ENCODE measurements around the gene PCDH9.
"Not testable (repeated sequence)": the region's sequence is repeated elsewhere in the genome, so short reads cannot be mapped to it uniquely, and the experiment has no call there.

The PCDH9 gene

DNA sequence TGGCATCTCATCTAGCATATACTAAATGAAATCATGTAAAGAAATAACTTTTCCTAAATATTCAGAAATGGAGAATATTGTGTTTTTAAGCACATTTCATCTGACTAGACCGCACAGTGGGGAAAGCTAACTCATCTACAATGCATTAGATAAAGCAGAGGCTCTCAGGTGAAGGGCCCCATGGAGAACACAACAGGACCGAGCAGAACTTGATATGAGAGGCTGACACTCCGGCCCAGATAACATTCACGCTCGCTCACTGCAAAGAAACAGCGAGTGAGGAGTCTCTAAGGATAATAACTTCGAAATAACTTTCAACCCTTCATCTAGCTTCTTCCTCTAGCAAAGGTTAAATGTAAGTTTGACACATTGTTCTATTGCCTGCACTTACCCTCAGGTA is 130.6 kb downstream of the PCDH9 start:
- no peak for DNase-seq (ENCODE audit: low read depth)
- no peak overlapping the region for H3K4me3 ChIP-seq (ENCODE audit: control insufficient read depth, low read depth, low read length)
- TF ChIP-seq CTCF (conservative IDR thresholded peaks at IDR 0.05; ENCODE audit: control insufficient read depth, insufficient read depth, low read depth, low read length): no peak

- DNase-seq (ENCODE audit: low read depth): no peak
- no peak for TF ChIP-seq CTCF (conservative IDR thresholded peaks at IDR 0.05; ENCODE audit: control insufficient read depth, insufficient read depth, low read depth, low read length)
- H3K4me3 ChIP-seq (ENCODE audit: control insufficient read depth, low read depth, low read length): no peak overlapping the region
These were observed 132.2 kb downstream of the PCDH9 start for GRCh38 chr13:67097892-67098452.

- DNase-seq (ENCODE audit: low read depth); H3K4me3 ChIP-seq (ENCODE audit: control insufficient read depth, low read depth, low read length): not testable (repeated sequence)
These were observed 133.2 kb downstream of the PCDH9 start for GRCh38 chr13:67096893-67097292.

DNA sequence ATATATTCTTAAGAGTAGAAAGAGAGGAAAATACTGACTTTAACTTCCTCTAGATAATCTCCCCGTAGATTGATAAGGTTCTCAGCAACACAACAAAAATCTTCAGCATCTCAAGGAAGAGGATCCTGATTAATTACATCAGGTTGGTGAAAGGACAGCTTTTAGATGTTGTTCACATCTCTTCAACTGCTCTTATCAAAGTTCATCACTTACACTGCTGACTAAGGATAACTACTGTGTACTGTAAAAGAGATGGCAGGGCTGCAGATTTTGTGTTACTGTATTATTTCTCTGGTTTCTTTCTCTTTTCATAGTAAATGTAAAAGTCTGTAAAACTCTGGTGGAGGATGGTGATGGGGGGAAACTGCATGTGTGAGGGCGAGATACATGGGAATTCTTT is 133.7 kb downstream of the PCDH9 start:
- no peak for DNase-seq (ENCODE audit: low read depth)
- H3K4me3 ChIP-seq (ENCODE audit: control insufficient read depth, low read depth, low read length): no peak overlapping the region
- TF ChIP-seq CTCF (conservative IDR thresholded peaks at IDR 0.05; ENCODE audit: control insufficient read depth, insufficient read depth, low read depth, low read length): no peak

DNA sequence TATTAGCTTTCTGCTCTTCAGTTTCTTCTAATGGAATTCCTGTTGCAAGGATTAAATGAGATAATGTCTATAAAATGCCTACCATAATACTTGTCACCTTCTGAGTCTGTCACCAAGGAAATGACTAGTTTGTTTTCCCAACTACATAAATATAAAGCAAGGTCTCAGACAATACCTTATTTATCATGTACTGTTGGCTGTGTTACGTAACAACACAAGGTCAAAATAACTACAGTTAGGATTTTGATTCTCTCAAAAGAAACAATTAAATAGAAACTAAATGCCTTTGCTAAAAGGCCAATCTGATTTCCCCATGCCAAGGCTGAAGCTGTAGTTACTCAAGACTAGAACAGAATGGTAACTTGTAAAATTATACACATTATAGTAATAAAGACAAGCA is 134.5 kb downstream of the PCDH9 start:
- no peak overlapping the region for H3K4me3 ChIP-seq (ENCODE audit: control insufficient read depth, low read depth, low read length)
- TF ChIP-seq CTCF (conservative IDR thresholded peaks at IDR 0.05; ENCODE audit: control insufficient read depth, insufficient read depth, low read depth, low read length): no peak
- DNase-seq (ENCODE audit: low read depth): no peak

DNA sequence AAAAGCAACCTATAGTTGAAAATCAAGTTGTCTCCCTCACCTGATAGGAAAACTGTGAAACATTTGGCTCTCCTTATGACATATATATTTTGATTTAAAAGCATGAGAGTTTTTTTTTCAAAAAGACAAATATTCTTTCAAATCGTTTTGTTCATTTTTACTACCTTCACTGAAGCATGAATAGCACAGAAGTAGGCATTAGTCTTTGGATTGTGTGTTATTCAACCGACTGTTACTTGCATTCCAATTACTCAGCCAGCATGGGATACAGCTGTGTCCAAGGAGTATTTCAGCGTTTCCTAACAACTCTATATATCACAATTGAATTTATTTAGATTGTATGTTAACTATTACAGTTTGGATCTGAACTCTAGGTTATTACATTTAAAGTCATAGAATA is 135.2 kb downstream of the PCDH9 start:
- DNase-seq (ENCODE audit: low read depth): no peak

DNA sequence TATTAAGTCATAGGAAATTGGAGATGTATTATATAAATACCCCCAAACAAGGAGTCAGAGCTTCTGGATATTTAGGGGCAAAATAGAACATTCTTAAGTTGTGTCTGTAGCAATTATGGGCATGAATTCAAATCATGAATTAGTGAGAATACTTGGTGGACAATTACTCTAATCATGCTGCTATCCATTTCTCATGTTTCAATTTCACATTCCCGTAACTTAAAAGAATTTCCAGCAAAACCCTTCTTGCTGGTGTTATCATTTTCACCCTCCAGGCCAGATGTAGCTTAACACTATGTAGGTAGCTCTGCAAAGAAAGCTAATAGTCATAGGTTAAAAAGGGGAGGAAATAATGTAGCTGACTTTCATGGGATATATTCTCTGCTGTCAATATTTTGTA is 136.1 kb downstream of the PCDH9 start:
- no peak for TF ChIP-seq CTCF (conservative IDR thresholded peaks at IDR 0.05; ENCODE audit: control insufficient read depth, insufficient read depth, low read depth, low read length)
- DNase-seq (ENCODE audit: low read depth): no peak

More for the DNA sequence above, 135.2 kb downstream of the PCDH9 start:
- TF ChIP-seq CTCF (conservative IDR thresholded peaks at IDR 0.05; ENCODE audit: control insufficient read depth, insufficient read depth, low read depth, low read length): no peak
- no peak overlapping the region for H3K4me3 ChIP-seq (ENCODE audit: control insufficient read depth, low read depth, low read length)

More for the DNA sequence above, 136.1 kb downstream of the PCDH9 start:
- no peak overlapping the region for H3K4me3 ChIP-seq (ENCODE audit: control insufficient read depth, low read depth, low read length)
